HT-29 (cell line): ENCODE measurements around the gene DGKD. TPM values are rescaled to one million over a fixed set of nuclear protein-coding genes. Genes with fewer than 3 reads are reported as not detected.

Experiments used
- DNase-seq: peaks from one replicate; pipeline ENCODE4 v3.0.0-alpha.2; 2015; ENCODE audit warnings: low spot score
- total RNA-seq: library from RNA; depleted of rRNA; stranded (reverse); fragments of >200 nt; shearing (Covaris generic); gene quantifications from 2 replicates; pipeline ENCODE4 v1.2.3, GENCODE V29; 2014

The DGKD gene
- total RNA-seq, 1 experiment from 2014 or later: 18.7 TPM

DNA sequence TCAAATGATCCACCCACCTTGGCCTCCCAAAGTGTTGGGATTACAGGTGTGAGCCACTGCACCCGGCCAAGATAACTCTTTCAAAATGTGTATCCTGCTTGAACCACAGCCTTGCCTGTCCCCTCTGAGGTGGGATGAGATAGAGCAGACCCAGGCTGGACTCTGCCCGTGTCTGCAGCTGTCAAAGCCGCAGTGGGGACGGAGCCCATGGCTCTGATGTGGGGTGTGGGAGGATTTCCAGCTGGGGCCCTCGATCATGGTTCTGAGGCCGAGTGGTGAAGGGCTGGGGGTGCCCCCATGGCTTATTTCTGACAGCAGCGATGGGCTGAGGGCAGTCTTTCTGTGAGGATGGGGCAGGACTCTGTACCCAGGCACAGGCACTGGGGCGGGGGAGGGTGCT lies 104.5 kb downstream of the DGKD start:
- DNase-seq: no peak

DNA sequence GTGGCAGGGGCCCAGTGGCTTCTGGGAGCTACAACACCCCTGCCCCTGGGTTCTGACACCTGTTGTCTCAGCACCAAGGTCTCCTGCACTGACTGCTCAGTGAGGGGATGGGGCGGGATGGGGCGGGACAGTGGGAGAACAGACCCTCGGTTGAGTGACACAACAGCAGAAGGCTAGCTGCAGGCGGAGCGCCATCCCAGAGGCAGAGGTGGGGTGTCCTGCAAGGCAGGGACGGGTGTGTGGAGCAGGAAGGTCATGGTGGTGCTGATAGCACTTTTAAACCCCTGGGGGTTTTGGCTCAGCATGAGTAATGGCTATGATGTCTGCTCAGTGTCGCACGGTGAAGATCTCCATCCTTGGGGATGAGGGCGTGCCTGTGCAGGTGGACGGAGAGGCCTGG lies 105.1 kb downstream of the DGKD start:
- DNase-seq: no peak

DNA sequence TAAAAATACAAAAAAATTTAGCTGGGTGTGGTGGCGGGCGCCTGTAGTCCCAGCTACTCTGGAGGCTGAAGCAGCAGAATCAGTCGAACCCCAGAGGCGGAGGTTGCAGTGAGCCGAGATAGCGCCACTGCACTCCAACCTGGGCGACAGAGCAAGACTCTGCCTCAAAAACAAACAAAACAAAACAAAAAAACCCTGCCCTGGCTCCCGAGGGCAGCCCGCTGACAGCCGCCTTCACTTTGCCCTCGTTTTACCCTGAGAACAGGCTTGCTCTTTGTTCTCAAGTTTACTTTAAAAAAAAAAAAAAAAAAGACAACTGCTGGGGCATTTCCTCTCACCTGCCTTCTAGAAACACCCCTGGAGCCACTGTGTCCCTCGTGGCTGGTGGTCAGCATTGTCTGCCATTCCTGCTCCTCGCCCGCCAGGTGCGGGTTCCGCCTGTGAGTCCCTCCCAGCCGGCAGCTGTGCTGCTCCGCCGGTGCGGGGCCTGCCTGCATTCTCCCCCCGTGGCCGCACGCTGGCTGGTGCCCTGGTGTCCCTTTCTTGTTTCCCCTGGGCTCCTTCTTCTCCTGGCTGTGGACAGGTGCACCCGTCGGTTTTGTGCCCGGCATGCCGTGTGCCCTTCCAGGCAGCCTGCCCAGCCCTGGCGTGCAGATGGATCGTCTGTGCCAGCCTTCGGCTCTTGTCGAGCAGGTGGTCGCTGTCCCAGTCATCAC lies 106.6 kb downstream of the DGKD start:
- DNase-seq: peak; percentile 81

- no peak for DNase-seq
Measured at GRCh38 chr2:233461481-233461891, 107.2 kb downstream of the DGKD start.

GRCh38 chr2:233462202-233462785 lies 108.0 kb downstream of the DGKD start:
- no peak for DNase-seq

DNA sequence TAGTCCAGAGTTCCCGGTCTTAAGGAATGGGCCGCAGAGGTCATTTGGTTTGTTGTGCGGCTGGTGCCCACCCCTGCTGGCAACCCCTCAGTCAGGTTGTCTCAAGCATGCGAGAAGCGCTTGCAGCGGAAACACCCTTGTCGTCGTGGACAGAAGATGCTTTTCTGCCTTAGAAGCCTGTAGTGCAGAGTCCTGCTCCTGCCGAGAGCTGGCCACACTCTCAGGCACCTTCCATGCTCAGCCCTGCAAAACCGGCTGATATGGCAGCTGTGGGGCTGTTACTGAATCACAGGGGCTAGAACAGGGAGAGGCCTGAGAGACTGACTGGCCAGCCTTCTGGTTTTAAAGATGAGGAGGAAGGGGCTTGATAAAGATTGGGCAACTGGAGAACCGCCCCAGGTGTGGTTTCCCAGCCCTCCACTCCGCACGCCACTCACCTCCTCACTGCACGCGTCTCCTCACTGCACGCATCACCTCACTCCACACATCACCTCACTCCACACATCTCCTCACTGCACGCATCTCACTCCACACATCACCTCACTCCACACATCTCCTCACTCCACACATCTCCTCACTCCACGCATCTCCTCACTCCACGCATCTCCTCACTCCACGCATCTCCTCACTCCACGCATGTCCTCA lies 108.7 kb downstream of the DGKD start:
- no peak for DNase-seq

- DNase-seq: no peak
Measured at GRCh38 chr2:233463586-233463985, 109.3 kb downstream of the DGKD start.

- no peak for DNase-seq
Measured at GRCh38 chr2:233464056-233464455, 109.8 kb downstream of the DGKD start.

DNA sequence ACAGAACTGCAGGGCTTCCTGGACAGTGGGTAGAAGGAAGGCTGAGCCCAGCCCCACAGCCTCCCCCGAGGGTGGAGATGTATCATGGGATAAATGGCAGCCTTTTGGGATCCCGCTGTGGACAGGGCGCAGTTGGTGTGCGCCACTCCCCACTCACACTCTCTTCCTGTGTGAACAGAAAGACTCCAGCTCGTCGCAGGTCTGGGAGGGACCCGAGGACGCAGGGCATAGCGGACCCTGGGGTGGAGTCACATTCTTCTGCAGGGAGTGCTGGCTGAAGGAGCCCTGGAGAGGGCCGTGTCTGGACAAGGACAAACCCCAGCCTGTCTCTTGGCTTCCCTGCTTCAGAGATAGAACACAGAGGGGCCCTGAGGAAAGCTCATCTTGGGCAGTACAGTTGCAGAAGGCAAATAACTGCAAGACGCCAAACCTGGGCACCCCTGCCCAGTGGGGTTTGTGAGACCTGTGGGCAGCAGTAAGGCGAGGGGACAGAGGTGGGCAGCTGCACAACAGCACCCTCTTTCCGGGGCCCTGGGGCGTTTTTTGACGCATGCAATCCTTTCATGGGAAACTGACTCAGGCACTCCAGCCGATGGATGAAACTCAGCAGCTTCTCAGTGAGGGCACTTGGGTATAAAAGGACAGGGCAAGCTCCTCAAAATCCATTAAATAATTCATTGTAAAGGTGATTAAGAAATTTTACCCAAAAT lies 110.4 kb downstream of the DGKD start:
- peak; percentile 87 for DNase-seq

GRCh38 chr2:233466991-233467603 lies 112.8 kb downstream of the DGKD start:
- DNase-seq: no peak

DNA sequence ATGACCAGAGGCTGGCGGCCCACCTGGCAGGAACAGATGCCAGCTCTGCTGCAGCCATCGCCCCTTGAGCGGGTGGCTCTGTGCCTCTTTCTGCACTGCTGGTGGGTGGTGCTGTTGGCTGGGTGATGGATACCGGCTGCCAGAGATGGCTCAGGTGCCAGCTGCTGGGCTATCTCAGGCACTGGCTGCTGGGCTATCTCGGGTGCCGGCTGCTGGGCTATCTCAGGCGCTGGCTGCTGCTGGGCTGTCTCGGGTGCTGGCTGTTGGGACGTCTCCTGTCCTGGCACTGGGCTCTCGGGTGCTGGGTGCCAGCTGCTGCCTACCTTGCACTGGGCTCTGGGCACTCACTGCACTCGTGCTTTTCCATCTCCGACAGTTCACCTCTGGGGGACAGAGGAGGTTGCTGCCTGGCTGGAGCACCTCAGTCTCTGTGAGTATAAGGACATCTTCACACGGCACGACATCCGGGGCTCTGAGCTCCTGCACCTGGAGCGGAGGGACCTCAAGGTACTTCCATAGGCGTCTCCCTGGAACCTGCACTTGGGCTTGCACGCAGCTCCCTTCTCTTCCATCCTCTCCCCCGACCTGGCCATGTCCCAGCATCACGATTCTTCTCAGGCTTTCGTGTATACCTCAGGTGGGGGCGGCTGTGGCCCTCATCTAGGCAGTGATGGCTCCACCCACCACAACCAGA lies 113.9 kb downstream of the DGKD start:
- no peak for DNase-seq

GRCh38 chr2:233468741-233469110 lies 114.4 kb downstream of the DGKD start:
- DNase-seq: no peak

- no peak for DNase-seq
Measured at GRCh38 chr2:233469261-233470010, 115.1 kb downstream of the DGKD start.

- DNase-seq: no peak
Measured at GRCh38 chr2:233470011-233470687, 115.9 kb downstream of the DGKD start.

DNA sequence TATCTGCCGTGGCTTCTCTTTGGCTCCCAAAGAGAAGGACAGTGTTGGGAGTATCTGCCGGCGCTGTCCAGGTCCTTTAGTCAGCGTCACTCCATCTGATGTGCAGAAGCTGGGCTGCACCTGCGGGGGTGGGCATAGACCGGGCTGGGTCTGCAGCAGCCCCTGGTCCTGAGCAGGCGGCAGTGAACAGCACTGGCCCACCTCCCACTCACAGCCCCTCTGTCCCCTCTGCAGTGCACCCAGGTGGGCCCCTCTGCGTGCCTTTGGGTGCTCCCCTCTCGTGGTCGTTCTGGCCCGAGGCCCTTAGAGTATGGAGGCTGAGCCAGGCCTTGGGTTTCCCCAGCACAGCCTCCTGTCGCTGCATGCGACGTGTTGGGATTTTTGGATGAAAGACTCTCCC lies 116.5 kb downstream of the DGKD start:
- DNase-seq: no peak

GRCh38 chr2:233471291-233472035 lies 117.2 kb downstream of the DGKD start:
- DNase-seq: no peak

GRCh38 chr2:233473386-233473791 lies 119.1 kb downstream of the DGKD start:
- no peak for DNase-seq

GRCh38 chr2:233473878-233474277 lies 119.6 kb downstream of the DGKD start:
- DNase-seq: no peak
